Measurements from ENCODE around the gene RNU7-1. TPM values are rescaled to one million over a fixed set of nuclear protein-coding genes. Genes with fewer than 3 reads are reported as not detected.

RNU7-1 gene
- total RNA-seq, 1 donor from 2014 or later = not detected

DNA sequence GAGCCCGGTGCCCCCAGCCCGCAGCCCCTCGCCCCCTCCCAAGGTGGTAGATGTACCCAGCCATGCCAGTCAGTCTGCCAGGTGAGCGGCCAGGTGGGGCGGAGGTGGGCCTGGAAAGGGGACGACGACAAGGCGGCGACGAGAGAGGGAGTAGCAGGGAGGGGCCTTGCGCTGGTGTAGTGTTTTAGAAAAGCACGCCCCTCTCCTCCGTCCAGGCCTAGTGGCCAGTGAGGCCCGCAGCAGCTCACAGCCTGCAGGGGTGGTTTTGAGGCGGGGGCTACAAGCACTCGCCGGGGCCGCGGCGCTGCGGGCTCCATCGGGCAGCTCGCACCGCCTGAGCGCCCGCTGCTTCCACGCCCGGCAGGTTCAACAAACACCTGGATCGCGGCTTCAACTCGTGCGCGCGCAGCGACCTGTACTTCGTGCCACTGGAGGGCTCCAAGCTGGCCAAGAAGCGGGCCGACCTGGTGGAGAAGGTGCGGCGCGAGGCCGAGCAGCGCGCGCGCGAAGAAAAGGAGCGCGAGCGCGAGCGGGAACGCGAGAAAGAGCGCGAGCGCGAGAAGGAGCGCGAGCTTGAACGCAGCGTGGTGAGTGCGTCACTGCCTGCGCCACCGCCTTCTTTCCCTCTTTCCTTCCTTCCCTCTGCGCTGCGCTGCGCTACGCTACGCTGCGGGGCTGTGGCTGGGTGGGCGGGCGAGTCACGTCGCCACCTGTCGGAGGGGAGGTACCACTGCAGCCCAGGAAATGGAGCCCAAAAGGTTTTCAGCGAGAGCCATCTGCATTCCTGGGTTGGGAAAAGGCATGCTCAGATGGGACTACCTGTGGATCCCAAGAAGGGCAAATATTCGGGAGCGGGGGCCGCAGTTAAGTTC, 5.9 kb upstream of the RNU7-1 start:
- Histone ChIP-seq H3K4me3 (peak overlapping the region; percentile 64 to 67), H3K9me3 (no peaks in the 10 kb centered on the region), H3K4me1 (peaks cover 15 to 32% of the 10 kb centered on the region in 2 donors), H3K36me3 (peaks cover 30 to 45% of the 10 kb centered on the region in 2 donors), H3K27ac (peak overlapping the region; percentile 85 to 93), H3K27me3 (no peaks in the 10 kb centered on the region)
- intact Hi-C loops (cut with DNase I) = loop anchor here (1.0 kb wide), 1 partner anchor 13 kb away; no protein-coding TSS in a partner anchor
- TF ChIP-seq, protein P1, sequence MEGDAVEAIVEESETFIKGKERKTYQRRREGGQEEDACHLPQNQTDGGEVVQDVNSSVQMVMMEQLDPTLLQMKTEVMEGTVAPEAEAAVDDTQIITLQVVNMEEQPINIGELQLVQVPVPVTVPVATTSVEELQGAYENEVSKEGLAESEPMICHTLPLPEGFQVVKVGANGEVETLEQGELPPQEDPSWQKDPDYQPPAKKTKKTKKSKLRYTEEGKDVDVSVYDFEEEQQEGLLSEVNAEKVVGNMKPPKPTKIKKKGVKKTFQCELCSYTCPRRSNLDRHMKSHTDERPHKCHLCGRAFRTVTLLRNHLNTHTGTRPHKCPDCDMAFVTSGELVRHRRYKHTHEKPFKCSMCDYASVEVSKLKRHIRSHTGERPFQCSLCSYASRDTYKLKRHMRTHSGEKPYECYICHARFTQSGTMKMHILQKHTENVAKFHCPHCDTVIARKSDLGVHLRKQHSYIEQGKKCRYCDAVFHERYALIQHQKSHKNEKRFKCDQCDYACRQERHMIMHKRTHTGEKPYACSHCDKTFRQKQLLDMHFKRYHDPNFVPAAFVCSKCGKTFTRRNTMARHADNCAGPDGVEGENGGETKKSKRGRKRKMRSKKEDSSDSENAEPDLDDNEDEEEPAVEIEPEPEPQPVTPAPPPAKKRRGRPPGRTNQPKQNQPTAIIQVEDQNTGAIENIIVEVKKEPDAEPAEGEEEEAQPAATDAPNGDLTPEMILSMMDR (IDR thresholded peaks at IDR 0.05) = peak; percentile 95 to 97 (median 95)
- peak; percentile 72 to 96 for DNase-seq (ENCODE audit: low spot score in 2 of 2)

DNA sequence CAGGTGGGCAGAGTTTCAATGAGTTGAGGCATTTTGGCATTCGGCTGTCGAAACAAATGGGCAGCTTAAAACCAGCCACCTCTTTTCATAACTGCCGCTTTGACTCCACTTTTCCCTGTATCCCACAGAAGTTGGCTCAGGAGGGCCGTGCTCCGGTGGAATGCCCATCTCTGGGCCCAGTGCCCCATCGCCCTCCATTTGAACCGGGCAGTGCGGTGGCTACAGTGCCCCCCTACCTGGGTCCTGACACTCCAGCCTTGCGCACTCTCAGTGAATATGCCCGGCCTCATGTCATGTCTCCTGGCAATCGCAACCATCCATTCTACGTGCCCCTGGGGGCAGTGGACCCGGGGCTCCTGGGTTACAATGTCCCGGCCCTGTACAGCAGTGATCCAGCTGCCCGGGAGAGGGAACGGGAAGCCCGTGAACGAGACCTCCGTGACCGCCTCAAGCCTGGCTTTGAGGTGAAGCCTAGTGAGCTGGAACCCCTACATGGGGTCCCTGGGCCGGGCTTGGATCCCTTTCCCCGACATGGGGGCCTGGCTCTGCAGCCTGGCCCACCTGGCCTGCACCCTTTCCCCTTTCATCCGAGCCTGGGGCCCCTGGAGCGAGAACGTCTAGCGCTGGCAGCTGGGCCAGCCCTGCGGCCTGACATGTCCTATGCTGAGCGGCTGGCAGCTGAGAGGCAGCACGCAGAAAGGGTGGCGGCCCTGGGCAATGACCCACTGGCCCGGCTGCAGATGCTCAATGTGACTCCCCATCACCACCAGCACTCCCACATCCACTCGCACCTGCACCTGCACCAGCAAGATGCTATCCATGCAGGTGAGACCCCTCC, 5.0 kb upstream of the RNU7-1 start:
- H3K9me3 ChIP-seq = no peaks in the 10 kb centered on the region
- H3K27ac ChIP-seq = peak overlapping the region; percentile 85 to 93
- H3K27me3 ChIP-seq = no peaks in the 10 kb centered on the region
- no peak for DNase-seq (ENCODE audit: low spot score in 2 of 2)
- peaks cover 30 to 45% of the 10 kb centered on the region in 2 donors for H3K36me3 ChIP-seq
- H3K4me1 ChIP-seq = peaks cover 15 to 37% of the 10 kb centered on the region in 2 donors
- TF ChIP-seq, protein P1 (IDR thresholded peaks at IDR 0.05) = no peak
- intact Hi-C loops (cut with DNase I) = loop anchor here (1.0 kb wide), 1 partner anchor 14 kb away; no protein-coding TSS in a partner anchor
- peak overlapping the region; percentile 32 to 67 for H3K4me3 ChIP-seq

- no peak for DNase-seq (ENCODE audit: low spot score in 2 of 2)
- peaks cover 15 to 31% of the 10 kb centered on the region in 2 donors for H3K4me1 ChIP-seq
- intact Hi-C loops (cut with DNase I) = no loop called here
- no peaks in the 10 kb centered on the region for H3K9me3 ChIP-seq
- peaks cover 25 to 43% of the 10 kb centered on the region in 2 donors for H3K36me3 ChIP-seq
- H3K4me3 ChIP-seq = no peak overlapping the region
- no peaks in the 10 kb centered on the region for H3K27me3 ChIP-seq
- H3K27ac ChIP-seq = peak overlapping the region; percentile 85 to 93
- TF ChIP-seq, protein P1 (IDR thresholded peaks at IDR 0.05) = no peak
Measured at GRCh38 chr12:6939191-6939540, 4.5 kb upstream of the RNU7-1 start.

- intact Hi-C loops (cut with DNase I) = no loop called here
- Histone ChIP-seq H3K4me3 (no peak overlapping the region), H3K4me1 (peaks cover 15 to 41% of the 10 kb centered on the region in 2 donors), H3K27ac (peak overlapping the region; percentile 33 to 96), H3K36me3 (peaks cover 17 to 32% of the 10 kb centered on the region in 2 donors), H3K9me3 (no peaks in the 10 kb centered on the region), H3K27me3 (no peaks in the 10 kb centered on the region)
- no peak for DNase-seq (ENCODE audit: low spot score in 2 of 2)
- TF ChIP-seq, protein P1 (IDR thresholded peaks at IDR 0.05) = no peak
Measured at GRCh38 chr12:6941267-6941666, 2.3 kb upstream of the RNU7-1 start.

- H3K36me3 ChIP-seq = peaks cover 18 to 36% of the 10 kb centered on the region in 2 donors
- TF ChIP-seq, protein P1 (IDR thresholded peaks at IDR 0.05) = no peak
Measured at GRCh38 chr12:6941782-6942181, 1.8 kb upstream of the RNU7-1 start.

More at GRCh38 chr12:6941782-6942181, 1.8 kb upstream of the RNU7-1 start:
- Histone ChIP-seq H3K4me3 (no peak overlapping the region), H3K27me3 (no peaks in the 10 kb centered on the region), H3K9me3 (no peaks in the 10 kb centered on the region), H3K27ac (peak overlapping the region in 1 of 2 donors; percentile 96), H3K4me1 (peaks cover 15 to 41% of the 10 kb centered on the region in 2 donors)
- DNase-seq (ENCODE audit: low spot score in 2 of 2) = no peak
- intact Hi-C loops (cut with DNase I) = no loop called here
